Keratinocyte (primary cell): Measurements from ENCODE around the gene TALDO1.

Experiments used
- EZH2 ChIP-seq: IDR thresholded peaks from one replicate; pipeline ENCODE4 v1.6.1; 2012; ENCODE audit warnings: inconsistent platforms, mild to moderate bottlenecking, low read length, moderate library complexity
- TF ChIP-seq, protein P1 (sequence below), 3 experiments: IDR thresholded peaks in 1 of 3; conservative IDR thresholded peaks in 1 of 3; optimal IDR thresholded peaks in 1 of 3; 2 replicates in 2 of 3; 3 replicates in 1 of 3; pipeline versions ENCODE3 to v1.5.1; 2011; ENCODE audit warnings: low read length in 3 of 3, mild to moderate bottlenecking in 3 of 3, moderate library complexity in 2 of 3, control low read depth in 1 of 3, inconsistent platforms in 1 of 3; ENCODE audit not compliant: insufficient read depth in 2 of 3; ENCODE audit errors: extremely low read depth in 1 of 3

DNA sequence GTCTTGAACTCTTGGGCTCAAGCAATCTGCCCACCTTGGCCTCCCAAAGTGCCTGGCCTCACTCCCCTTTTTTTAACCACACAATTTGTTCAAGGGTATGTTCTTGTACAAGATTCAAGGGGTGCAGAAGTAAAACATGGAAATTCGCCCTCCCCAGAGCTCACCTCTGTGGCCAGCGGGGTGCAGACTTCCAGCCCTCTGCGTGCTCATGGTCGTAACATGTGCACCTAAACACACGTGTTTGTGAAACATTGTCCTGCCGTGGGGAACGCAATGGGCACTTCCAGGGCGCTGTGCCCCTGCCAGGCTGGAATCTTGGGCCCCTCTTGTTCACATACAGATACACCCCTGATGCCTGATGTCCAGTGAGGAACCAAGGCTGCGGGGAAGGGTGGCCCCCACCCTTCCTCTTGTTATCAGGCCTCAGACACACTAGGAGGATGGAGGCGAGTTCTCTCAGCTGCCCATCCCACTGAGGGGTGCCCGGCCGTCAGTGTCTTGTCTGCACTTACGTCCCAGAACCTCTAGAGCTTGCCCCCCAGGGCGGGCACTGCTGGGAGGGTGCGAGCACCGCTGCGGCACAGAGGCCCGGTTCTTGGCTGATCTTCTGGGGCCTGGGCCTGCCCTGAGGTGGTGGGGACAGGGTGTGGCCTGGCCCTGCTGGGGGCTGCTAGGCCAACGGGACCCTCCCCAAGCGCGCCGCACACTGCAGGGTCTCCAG, 45.4 kb upstream of the TALDO1 start:
- TF ChIP-seq, protein P1, sequence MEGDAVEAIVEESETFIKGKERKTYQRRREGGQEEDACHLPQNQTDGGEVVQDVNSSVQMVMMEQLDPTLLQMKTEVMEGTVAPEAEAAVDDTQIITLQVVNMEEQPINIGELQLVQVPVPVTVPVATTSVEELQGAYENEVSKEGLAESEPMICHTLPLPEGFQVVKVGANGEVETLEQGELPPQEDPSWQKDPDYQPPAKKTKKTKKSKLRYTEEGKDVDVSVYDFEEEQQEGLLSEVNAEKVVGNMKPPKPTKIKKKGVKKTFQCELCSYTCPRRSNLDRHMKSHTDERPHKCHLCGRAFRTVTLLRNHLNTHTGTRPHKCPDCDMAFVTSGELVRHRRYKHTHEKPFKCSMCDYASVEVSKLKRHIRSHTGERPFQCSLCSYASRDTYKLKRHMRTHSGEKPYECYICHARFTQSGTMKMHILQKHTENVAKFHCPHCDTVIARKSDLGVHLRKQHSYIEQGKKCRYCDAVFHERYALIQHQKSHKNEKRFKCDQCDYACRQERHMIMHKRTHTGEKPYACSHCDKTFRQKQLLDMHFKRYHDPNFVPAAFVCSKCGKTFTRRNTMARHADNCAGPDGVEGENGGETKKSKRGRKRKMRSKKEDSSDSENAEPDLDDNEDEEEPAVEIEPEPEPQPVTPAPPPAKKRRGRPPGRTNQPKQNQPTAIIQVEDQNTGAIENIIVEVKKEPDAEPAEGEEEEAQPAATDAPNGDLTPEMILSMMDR (optimal IDR thresholded peaks at IDR 0.05 in 1 of 3, IDR thresholded peaks at IDR 0.05 in 1 of 3, conservative IDR thresholded peaks at IDR 0.05 in 1 of 3; ENCODE audit: extremely low read depth in 1 of 3, insufficient read depth in 2 of 3, low read length in 3 of 3), result no peak
- TF ChIP-seq EZH2, result no peak
